Measurements from ENCODE around the gene LIAS.

- TF ChIP-seq POLR2A (IDR thresholded peaks at IDR 0.05) (no peak), CTCF (IDR thresholded peaks at IDR 0.05) (no peak), POLR2AphosphoS5 (IDR thresholded peaks at IDR 0.05) (no peak), EP300 (IDR thresholded peaks at IDR 0.05) (no peak)
These were observed 43.1 kb upstream of the LIAS start for GRCh38 chr4:39415678-39416283.

Measured in suprapubic skin (tissue), 4 donors.